Endothelial cell of umbilical vein (primary cell): Measurements from ENCODE around the gene KLK8.
"Not testable (repeated sequence)": the region's sequence is repeated elsewhere in the genome, so short reads cannot be mapped to it uniquely, and the experiment has no call there.

Experiments used
- CTCF ChIP-seq, 2 donors: IDR thresholded peaks; 1 replicate in 1 of 2; 2 replicates in 1 of 2; pipeline ENCODE4 v1.5.1; 2011; ENCODE audit warnings: low read length in 2 of 2, mild to moderate bottlenecking in 2 of 2, moderate library complexity in 2 of 2, control low read depth in 1 of 2, inconsistent platforms in 1 of 2, low read depth in 1 of 2; ENCODE audit not compliant: insufficient read depth in 1 of 2; ENCODE audit errors: extremely low read depth in 1 of 2
- EZH2 ChIP-seq: IDR thresholded peaks from 2 replicates; pipeline ENCODE4 v1.6.1; 2012; ENCODE audit warnings: borderline replicate concordance, low read depth, mild to moderate bottlenecking, moderate library complexity, low read length, inconsistent platforms; ENCODE audit not compliant: severe bottlenecking
- MAX ChIP-seq: IDR thresholded peaks from 2 replicates; pipeline ENCODE4 v1.6.1; 2011; ENCODE audit not compliant: insufficient read depth, insufficient read length
- MYC ChIP-seq: IDR thresholded peaks from one replicate; pipeline ENCODE4 v1.6.1; 2011; ENCODE audit warnings: mild to moderate bottlenecking, low read depth, low read length
- POLR2A ChIP-seq: IDR thresholded peaks from 2 replicates; pipeline ENCODE4 v1.6.1; 2012; ENCODE audit warnings: low read depth, mild to moderate bottlenecking, control low read depth, low read length
- POLR2AphosphoS5 ChIP-seq: IDR thresholded peaks from 2 replicates; pipeline ENCODE4 v1.6.1; 2012; ENCODE audit warnings: low read depth, mild to moderate bottlenecking, control low read depth, low read length, moderate library complexity; ENCODE audit not compliant: insufficient read depth

GRCh38 chr19:50969810-50970209, 31.6 kb downstream of the KLK8 start:
- TF ChIP-seq MAX; CTCF (IDR thresholded peaks at IDR 0.05; ENCODE audit: extremely low read depth in 1 of 2, insufficient read depth in 1 of 2, low read depth in 1 of 2, low read length in 2 of 2); MYC; POLR2A; POLR2AphosphoS5; EZH2: not testable (repeated sequence)
